ENCODE results near the gene PHB1.

GRCh38 chr17:49375544-49375943 is 39.1 kb downstream of the PHB1 start:
- no peak for TF ChIP-seq CTCF (tag by site-specific recombination; IDR thresholded peaks at IDR 0.05)
- TF ChIP-seq KLF17 (tag by site-specific recombination; IDR thresholded peaks at IDR 0.05): no peak
- no peak for TF ChIP-seq ZNF175 (tag by site-specific recombination; IDR thresholded peaks at IDR 0.05)
- no peak for TF ChIP-seq SP3 (tag by site-specific recombination; IDR thresholded peaks at IDR 0.05)
- no peak for TF ChIP-seq ZFP69B (tag by site-specific recombination; IDR thresholded peaks at IDR 0.05)
- no peak for TF ChIP-seq ZBTB6 (tag by site-specific recombination; IDR thresholded peaks at IDR 0.05)
- TF ChIP-seq ZBTB21 (tag by site-specific recombination; IDR thresholded peaks at IDR 0.05): no peak
- no peak for TF ChIP-seq YY1 (tag by site-specific recombination; IDR thresholded peaks at IDR 0.05)
- no peak for TF ChIP-seq ZNF350 (tag by site-specific recombination; IDR thresholded peaks at IDR 0.05)
- no peak for TF ChIP-seq REST (tag by site-specific recombination; IDR thresholded peaks at IDR 0.05)
- no peak for TF ChIP-seq REPIN1 (tag by site-specific recombination; IDR thresholded peaks at IDR 0.05; ENCODE audit: low read depth)
